Neural cell (in vitro differentiated cells): ENCODE data around the gene STAP2.

Experiments used
- CTCF ChIP-seq: fragments of 450-650 bp; IDR thresholded peaks from 2 replicates; pipeline ENCODE4 v1.5.1; 2014; ENCODE audit warnings: antibody characterized with exemption, mild to moderate bottlenecking, moderate library complexity; ENCODE audit not compliant: poor library complexity, severe bottlenecking
- EZH2 ChIP-seq: fragments of 200-600, 300-800 bp; shearing (Covaris generic), sonication (generic); IDR thresholded peaks from 2 replicates; pipeline ENCODE4 v1.6.1; 2014; ENCODE audit warnings: antibody characterized with exemption, low read length, borderline replicate concordance, mild to moderate bottlenecking; ENCODE audit not compliant: insufficient read depth, poor library complexity, severe bottlenecking
- POLR2AphosphoS5 ChIP-seq: IDR thresholded peaks from 2 replicates; pipeline ENCODE4 v1.6.1; 2012

- TF ChIP-seq CTCF: no peak
- no peak for TF ChIP-seq POLR2AphosphoS5
- TF ChIP-seq EZH2: no peak
Measured at GRCh38 chr19:4318460-4318859, 20.2 kb downstream of the STAP2 start.
